Stimulated activated CD8-positive, alpha-beta memory T cell treated with anti-CD3 and anti-CD28 coated beads, Interleukin-7, amount 100 ng/mL, for 1 hour (primary cell): Measurements from ENCODE around the gene RNF20.
"Not testable (repeated sequence)": the region's sequence is repeated elsewhere in the genome, so short reads cannot be mapped to it uniquely, and the experiment has no call there.

Experiments
- DNase-seq, 2 donors: peaks; one replicate each; pipeline ENCODE4 v3.0.0-alpha.2; 2020; ENCODE audit warnings: low read depth in 2 of 2

Gene RNF20

DNA sequence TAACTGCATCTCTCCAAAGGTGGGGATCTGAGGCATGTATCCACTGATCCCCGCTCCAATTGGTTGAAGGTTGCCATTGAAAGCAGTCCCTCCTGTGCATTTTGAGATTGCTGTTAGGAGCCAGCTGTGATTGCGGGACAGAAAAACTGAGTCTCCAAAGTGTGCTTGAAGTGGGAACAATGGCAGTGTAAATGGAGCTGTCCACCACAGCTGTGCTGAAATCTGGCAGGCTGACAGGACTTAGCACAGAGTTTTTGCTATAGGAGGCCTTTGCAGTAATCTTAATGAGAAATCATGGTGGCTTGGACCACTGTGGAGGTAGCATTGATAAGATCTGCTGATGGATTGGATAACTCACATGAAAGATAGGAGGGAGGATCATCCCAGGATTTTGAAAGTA, 3.3 kb downstream of the RNF20 start:
- no peak for DNase-seq

DNA sequence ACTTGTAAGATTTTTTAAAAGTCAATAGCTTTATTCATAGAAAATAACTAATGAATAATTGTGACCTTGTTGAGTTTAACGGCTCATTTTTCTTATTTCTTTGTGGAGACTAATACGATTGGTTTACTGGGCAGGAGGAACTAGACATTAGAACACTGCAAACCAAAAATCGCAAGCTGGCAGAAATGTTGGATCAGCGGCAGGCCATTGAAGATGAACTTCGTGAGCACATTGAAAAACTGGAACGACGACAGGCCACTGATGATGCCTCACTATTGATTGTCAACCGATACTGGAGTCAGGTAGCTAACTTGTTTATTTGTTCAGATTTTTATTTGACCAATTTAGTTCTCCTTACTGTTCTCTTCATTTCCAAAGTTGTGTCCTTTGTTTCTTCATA, 6.4 kb downstream of the RNF20 start:
- DNase-seq: no peak

DNA sequence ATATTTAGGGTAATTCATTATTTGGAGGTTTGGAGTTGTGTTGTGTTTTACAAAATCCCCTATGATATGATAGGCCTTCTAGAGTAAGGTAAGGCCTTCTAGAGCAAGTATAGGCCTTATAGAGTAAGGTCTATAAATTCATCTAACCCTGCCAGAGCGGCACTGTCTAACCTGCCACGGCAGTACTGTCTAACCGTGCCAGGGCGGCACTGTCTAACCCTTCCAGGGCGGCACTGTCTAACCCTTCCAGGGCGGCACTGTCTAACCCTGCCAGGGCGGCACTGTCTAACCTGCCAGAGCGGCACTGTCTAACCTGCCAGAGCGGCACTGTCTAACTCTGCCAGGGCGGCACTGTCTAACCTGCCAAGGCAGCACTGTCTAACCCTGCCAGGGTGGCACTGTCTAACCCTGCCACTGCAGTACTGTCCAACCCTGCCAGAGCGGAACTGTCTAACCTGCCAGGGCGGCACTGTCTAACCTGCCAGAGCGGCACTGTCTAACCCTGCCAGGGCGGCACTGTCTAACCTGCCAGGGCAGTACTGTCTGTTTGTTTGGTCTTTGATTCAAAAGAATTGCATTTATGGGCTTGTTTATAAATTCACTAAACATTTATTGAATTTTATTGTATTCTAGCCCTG, 9.6 kb downstream of the RNF20 start:
- no peak for DNase-seq

DNA sequence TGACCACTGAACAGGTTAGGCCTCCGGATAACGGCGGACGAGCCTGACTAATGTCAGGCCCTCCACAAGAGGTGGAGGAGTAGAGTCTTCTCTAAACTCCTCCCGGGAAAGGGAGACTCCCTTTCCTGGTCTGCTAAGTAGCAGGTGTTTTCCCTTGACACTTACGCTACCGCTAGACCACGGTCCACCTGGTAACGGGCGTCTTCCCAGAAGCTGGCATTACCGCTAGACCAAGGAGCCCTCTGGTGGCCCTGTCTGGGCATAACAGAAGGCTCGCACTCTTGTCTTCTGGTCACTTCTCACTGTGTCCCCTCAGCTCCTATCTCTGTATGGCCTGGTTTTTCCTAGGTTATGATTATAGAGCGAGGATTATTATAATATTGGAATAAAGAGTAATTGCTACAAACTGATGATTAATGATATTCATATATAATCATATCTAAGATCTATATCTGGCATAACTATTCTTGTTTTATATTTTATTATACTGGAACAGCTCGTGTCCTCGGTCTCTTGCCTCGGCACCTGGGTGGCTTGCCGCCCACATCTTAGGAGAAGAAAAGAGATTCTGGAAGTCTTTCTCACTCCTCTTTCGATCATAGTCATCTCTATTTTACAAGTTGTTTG, 15.9 kb downstream of the RNF20 start:
- DNase-seq: not testable (repeated sequence)

DNA sequence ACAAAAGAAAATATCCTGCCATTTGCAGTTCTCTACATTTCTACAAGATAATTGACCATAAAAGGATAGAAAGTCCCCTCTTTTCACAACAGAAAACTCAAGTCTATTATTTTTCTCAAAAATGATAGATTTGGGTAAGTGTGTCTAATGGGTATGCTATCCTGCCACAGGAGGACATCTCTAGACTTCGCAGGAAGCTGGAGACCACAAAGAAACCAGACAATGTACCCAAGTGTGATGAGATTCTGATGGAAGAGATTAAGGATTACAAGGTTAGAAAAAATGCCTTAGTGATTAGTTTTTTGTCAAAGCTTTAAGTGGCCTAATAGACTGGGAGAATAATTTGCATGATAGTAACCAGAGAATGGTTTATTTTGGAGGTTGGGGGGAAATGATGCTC, 28.1 kb downstream of the RNF20 start:
- no peak for DNase-seq

DNA sequence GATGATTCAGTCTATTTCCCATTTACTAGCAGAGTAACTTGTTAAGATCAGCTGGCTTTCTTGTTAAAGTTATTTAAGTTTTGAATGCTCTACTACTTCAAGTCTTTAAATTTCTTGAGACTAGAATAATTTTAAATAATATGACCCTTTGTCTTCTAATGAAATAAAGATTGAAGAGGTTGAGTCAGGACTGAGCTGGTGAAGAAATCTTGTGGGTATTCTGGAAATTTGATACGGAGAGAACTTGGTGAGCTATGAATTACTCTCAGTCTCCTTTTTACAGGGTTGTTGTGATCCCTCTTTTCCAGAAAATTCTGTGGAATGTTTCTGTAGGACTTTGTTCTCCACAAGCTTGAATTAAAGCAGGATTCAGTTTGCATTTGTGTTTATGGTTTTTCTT, 29.3 kb downstream of the RNF20 start:
- no peak for DNase-seq

DNA sequence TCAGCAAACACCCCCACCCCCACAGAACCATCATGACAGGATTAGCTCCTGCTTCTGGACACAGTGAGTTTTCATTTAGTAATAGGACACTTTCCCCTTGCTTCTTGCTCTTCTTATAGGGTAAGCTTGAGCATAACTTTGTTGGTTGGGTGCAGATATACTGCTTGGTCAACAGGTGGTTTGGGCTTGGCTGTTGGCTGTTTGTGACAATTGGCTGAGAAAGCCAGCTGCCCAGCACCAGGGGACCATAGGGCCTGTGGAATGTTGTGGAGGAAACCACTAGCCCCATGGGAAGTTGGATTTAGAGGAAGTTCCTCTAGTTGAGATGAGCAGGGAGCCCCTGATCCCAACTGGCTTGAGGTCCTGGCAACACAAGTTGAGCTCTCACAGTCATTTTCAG, 30.6 kb downstream of the RNF20 start:
- no peak for DNase-seq

DNA sequence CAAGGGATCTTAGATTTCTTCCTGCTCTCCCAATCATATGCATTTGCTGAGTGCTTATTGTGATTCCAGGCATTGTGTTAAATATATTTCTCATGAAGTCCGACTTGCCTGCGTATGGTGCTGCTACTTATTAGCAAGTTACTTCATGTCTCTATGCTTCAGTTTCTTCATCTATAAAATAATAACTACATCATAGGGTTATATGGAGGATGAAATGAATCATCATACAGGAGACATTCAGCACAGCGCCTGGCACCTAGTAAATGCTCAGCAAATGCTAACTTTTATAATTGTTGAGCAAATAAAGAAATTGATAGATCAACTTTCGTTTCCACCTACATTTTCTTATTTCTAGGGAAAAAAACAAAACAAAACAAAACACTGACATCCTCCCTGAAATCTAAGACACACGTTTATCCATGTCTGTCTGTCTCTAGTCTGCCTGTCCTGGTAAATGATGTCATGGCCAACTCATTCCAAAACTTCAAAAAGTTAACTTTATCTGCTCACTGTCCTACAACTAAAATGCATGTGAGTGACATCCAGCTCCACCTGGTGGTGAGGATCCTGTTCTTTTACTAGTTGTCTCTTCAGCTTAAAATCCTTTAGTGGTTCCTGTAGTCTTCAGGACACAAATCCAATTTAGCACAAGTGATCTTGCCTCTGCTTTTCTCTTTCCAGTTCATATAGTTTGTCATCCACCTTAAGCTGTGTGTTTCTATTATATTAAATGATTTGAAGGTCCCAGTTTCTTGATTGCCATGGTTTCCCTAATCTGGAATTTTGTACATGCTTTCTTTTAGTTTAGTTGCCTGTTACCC, 33.5 kb downstream of the RNF20 start:
- no peak for DNase-seq

DNA sequence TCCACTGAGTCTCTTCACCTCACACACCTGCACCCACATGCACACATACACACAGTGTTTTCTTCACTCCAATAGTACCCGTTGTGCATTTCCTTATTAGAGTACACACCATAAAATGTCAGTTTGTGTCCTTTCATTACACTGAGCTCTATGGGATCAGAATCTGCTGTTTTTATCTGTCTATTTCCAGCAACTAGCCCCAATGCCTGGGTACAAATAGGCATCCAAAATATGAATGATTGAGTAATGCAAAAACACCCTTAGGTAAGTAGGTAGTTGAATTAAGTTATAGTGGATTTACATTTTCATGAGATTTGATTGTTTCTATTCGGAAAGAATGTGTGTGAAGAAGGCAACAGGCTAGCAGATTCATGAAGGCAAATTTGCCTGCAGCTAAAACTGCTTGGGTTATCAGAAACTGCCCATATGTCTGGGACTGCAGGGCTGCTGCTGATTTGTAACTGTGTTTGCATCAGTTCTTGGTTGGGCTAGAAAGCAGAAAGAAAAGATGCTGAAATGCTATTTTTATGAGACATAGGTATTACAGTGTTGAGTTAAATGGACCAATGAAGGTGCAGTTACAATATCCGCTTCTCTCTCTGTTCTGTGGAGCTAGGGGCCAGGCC, 34.2 kb downstream of the RNF20 start:
- DNase-seq: no peak

DNA sequence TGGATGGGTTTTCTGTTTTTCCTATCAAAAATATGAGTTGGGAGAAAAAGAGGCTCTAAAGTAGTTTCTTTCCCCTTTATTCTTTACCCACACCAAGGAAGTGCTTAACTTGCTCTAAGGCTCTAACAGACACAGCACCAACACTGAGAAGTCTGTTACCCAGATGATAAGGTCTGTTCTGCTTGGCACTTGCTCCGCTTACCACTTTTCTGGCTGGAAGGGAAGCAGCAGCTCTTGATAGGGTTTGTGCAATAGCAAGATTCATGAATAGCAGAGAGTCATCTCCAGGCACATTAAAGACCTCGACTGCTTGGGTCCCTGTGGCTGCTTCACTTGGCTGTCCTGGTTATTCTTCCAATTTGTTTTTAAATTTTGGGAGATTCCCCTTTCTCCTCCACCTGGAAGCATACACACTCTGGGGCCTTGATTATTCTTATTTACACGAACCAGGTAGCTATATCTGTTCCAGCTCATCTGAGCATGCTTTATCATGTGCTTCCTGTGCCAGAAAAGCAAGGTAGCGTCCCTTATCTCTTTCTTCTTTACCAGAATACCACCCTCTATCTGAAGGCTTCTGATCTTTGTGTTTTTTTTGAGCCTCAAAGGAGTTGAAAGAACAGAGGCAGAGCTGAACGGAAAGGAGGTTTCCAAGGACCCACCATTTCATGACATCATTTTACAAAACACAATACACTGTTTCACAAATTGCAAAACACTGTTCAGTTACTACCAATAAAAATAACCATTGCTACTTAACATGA, 36.3 kb downstream of the RNF20 start:
- no peak for DNase-seq

DNA sequence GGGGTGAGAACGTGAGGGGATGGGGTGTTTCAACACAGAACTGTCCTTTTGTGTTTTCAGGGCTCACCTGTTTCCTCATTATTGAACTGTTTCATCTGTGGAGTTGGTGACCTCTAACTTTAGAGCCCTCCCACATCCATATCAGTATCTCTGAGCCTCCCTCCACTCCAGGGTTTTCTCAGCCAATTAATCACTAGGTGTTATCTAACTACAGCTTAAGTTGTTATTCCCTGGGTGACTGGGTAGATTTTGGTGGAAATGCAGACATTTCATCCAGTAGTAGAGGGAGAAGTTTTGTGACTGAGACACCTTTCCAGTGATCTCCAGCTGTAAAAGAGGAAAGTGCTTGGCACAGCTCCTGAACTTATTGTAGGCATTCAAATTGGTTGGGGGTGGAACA, 37.5 kb downstream of the RNF20 start:
- no peak for DNase-seq

DNA sequence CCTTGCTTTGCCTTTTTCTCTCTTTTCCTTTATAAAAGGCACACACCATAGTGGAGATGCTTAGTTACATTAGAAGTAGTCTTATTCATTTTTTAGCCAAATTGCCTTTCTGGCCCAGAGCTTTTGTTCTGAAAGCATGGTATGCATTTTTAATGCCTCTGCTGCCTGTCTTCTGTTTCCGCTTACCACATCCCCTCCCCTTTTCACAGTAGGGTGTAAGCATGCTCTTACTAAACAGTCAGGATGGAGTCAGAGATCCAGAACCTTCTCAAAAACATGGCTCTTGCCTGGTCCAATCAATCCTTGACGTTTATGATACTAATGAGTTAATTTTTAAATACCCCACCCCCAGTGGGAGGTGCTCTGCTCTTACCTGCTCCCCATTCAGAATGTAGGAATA, 38.7 kb downstream of the RNF20 start:
- DNase-seq: no peak

DNA sequence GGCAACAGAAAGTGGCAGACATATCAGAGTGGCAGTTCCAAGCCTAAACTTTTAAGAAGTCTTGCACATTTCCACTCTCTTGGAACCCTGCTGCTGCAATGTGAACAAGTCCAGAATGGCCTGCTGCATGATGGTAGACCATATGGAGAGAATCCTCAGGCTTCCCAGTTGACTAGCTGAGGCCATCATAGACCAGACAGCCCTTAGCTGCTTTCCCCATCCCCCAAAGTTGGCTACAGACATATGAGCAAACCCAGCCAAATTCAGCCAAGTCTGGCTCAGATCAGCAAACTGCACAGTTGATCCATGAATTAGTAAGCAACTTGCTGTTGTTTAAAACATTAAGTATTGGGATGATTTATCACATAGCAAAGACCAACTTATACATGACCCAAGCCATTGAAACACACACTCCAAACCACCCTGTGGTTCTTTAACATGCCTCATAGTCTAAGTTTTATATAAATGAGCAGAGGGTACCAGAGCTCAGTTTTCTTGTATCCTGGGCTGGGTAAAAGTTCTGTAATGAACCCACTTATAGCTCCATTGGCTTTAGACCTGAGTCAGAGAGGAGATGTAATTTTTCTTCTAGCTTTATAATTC, 41.2 kb downstream of the RNF20 start:
- no peak for DNase-seq

DNA sequence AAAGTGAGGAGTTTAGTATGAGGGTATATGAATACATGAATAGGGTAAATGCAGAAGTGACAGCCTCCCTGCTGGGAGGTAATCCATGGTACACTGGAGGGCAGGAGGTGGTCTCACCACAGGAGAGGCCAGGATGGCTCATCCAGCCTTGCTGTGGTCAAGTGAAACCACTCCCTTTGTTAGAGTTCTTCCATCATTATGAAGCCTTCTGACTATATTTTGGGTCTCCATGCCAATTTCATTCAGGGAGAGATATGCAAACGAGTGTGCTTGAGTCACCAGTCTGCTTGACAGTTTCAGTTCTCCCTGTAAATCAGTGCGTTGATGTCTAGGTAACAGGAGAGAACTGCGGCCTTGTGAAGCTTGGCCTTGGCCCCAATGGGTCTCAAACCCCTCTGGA, 44.7 kb downstream of the RNF20 start:
- DNase-seq: no peak

DNA sequence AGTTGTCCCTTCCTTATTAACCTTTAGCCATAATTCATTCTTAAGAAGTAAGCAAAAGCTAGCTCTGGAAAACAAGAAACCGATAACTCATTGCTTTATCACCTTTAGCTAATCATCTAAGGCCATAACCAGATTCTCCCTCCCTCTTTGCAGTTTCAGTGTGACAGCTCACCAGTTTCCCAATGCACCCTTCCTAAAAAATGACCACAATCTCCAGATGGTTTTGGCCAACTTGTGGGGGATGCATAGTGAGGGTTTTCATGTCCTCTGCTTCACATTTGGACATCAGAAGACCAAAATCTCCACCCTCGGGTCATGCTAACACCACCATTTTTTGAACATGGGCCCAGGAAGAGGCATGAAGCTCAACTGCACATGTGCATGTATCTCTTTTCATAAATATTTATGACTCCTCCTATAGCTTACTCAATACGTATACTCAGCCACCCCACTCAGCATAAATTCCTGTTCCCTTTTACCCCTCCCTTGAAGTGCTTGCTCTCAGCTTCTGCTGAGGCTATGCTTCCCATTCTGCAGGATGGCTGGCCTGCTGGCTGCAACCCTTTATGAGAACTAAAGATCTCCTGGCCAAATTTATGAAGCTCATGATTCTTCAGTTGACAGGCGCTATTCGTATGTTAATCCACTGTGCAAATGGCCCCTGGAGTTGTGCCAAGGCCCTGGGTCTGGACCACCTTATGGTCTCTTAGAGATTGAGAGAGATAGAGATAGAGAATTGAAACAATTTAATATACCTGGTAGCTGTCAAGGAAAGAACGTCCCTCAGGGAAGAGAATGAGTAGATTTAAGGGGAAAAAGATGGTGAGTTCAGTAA, 46.3 kb downstream of the RNF20 start:
- DNase-seq: no peak

DNA sequence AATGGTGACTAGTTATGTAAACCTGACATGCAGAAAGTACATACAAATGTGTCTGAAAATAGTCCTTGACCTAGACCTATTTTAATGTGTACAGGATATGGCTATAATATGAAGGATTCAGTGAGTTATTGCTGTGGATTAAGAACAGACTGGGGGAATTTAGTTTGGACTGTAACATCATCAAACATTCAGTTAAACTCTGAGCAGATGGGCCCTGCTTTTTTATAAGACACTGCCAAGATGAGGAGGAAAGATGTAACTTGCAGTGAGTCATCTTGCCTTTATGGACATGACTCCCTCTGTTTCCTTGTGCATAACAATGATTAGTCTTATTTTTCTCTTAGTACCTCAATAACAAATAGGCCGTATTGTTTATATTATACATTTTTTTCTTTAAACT, 48.9 kb downstream of the RNF20 start:
- DNase-seq: no peak

DNA sequence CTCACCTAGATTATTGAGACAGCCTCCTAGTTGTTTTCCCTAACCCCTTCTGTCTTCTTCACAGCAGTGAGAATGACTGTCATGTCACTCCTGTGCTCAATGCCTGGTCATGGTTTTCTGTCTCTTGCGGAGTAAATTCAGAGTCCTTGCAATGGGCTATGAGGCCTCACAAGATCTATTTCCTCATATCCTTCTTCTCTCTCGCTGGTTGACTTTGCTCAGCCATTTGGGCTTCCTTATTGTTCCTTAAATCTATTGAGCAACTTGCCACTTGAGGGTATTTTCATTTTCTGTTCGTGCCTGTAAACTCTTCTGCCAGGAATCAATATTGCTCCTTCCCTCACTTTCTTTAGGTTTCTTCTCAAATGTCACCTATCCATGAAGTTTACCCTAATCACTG, 52.1 kb downstream of the RNF20 start:
- DNase-seq: no peak

DNA sequence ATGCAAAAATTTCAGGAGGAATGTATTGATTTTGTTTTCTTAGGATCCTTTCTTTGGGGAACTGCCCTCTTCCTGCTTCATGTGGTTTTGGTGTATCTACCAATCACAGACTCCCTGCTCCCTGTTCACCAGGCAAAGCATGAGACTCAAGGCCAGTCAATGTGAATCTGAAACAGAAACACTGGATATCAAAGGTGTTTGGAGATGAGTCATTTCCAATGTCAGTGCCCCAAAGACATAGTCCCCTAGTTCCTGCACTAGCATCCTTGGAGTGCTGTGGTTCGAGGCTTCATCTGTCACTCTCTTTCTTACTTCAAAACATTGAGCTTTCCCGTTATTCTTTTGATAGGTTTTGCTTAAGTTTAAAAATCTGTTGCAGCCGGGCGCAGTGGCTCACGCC, 53.0 kb downstream of the RNF20 start:
- no peak for DNase-seq

DNA sequence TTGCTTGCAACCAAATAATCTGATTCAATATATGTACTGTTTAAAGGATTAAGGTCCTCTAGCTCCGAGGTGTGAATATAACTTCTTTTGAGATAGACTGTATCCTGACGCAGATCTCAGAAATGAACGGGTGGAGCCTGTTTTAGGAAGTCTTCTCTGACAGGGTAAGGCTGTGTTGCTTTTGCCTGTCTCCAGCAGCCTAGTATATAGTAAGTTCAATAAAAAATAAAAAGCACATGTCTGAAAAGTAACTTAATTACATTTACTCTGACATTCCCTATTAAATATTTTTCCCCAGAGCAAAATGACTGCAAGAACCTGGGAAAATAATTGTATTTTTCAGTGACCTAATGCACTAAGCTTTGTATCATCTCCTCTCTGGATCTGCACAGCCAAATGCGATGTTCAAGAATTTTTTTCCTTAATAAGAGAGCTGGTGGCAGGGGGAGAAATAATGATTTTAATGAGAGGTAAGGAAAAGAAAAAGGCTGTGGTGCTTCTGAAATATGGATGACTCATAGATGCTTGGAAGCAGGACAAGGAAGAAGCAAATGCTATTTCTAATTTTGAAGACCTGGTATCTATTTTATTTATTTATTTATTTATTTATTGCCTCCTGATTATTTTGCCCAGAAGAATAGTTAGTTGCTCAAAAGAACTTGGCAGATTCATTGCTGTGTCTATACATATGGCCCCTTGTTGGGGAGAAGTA, 53.8 kb downstream of the RNF20 start:
- DNase-seq: no peak

DNA sequence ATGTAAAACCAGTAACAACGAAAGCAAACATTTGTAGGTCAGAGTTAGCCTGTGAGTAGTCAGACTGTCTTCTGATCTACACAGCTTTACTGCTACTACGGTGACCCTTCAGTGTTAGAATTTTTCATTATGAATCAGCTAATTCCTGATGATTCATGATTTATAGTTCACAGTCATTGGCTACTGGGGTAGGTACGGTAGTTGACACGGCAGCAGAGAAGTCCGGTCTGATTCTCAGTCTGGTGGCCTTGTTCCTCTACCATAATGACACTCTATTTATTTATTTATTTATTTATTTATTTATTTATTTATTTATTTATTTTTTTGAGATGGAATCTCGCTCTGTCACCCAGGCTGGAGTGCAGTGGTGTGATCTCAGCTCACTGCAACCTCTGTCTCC, 56.4 kb downstream of the RNF20 start:
- not testable (repeated sequence) for DNase-seq
